ENCODE measurements around the gene C1QL1.

- TF ChIP-seq CTCF (IDR thresholded peaks at IDR 0.05; ENCODE audit: extremely low read depth in 1 of 2, insufficient read depth in 1 of 2, low read depth in 1 of 2, low read length in 2 of 2) (no peak), MYC (IDR thresholded peaks at IDR 0.05; ENCODE audit: low read depth, low read length) (no peak), POLR2A (IDR thresholded peaks at IDR 0.05; ENCODE audit: low read depth, low read length) (no peak), POLR2AphosphoS5 (IDR thresholded peaks at IDR 0.05; ENCODE audit: insufficient read depth, low read depth, low read length) (no peak), MAX (IDR thresholded peaks at IDR 0.05; ENCODE audit: insufficient read depth, insufficient read length) (no peak), GATA2 (IDR thresholded peaks at IDR 0.05; ENCODE audit: insufficient read depth, insufficient read length, low read depth, low read length) (no peak), EZH2 (IDR thresholded peaks at IDR 0.05; ENCODE audit: borderline replicate concordance, low read depth, low read length, severe bottlenecking) (no peak)
Observed at GRCh38 chr17:44965481-44966234, 2.4 kb downstream of the C1QL1 start.
